Lung (tissue), 12 donors: ENCODE measurements around the gene SCN5A. TPM values are rescaled to one million over a fixed set of nuclear protein-coding genes. Genes with fewer than 3 reads are reported as not detected.

Experiments
- ATAC-seq: fragments of 200-7000 bp; cut with Tn5 transposase; one replicate; pipeline ENCODE4 v1.9.1; 2020; ENCODE audit warnings: moderate number of reproducible peaks; ENCODE audit not compliant: insufficient read depth, low FRiP score
- DNase-seq, 3 donors: peaks; one replicate each; pipeline ENCODE4 v3.0.0-alpha.2; 2013 to 2017
- H3K27ac ChIP-seq, 2 donors: one replicate each; pipeline ENCODE4 v1.5.1; 2013; ENCODE audit warnings: mild to moderate bottlenecking in 2 of 2, moderate library complexity in 2 of 2, control low read depth in 1 of 2, inconsistent platforms in 1 of 2, low read depth in 1 of 2, low read length in 1 of 2
- H3K27me3 ChIP-seq, 3 donors: one replicate each; pipeline ENCODE4 v1.5.1; 2013; ENCODE audit warnings: low read length in 2 of 3; ENCODE audit not compliant: control insufficient read depth in 3 of 3, insufficient read depth in 3 of 3
- H3K36me3 ChIP-seq, 4 donors: one replicate each; pipeline ENCODE4 v1.5.1; 2013; ENCODE audit warnings: low read length in 4 of 4, mild to moderate bottlenecking in 1 of 4, moderate library complexity in 1 of 4; ENCODE audit not compliant: control insufficient read depth in 4 of 4, insufficient read depth in 4 of 4
- H3K4me1 ChIP-seq, 5 donors: one replicate each; pipeline ENCODE4 v1.5.1; 2013; ENCODE audit warnings: low read length in 5 of 5, mild to moderate bottlenecking in 2 of 5, moderate library complexity in 1 of 5; ENCODE audit not compliant: control insufficient read depth in 5 of 5, insufficient read depth in 5 of 5
- H3K4me3 ChIP-seq: one replicate; pipeline ENCODE4 v1.5.1; 2013; ENCODE audit warnings: mild to moderate bottlenecking, control low read depth, moderate library complexity
- H3K9ac ChIP-seq, 2 donors: one replicate each; pipeline ENCODE4 v1.5.1; 2013; ENCODE audit warnings: low read length in 2 of 2, control low read depth in 1 of 2; ENCODE audit not compliant: insufficient read depth in 1 of 2
- H3K9me3 ChIP-seq, 4 donors: one replicate each; pipeline ENCODE4 v1.5.1; 2013; ENCODE audit warnings: low read length in 3 of 4, mild to moderate bottlenecking in 1 of 4, moderate library complexity in 1 of 4; ENCODE audit not compliant: control insufficient read depth in 4 of 4, insufficient read depth in 3 of 4
- WGBS, 2 donors: extraction: QIAGEN DNeasy Blood & Tissue Kit; methylation state at CpG; one replicate each; pipeline ENCODE4 v1.1.7; 2013; 5-methylcytosine and 5-hydroxymethylcytosine counted together
- polyA plus RNA-seq, 2 donors: library from polyadenylated mRNA; stranded (reverse); fragments of 200-250 nt; gene quantifications; one replicate each; pipeline ENCODE4 v1.2.1, GENCODE V29; 2013
- total RNA-seq, 2 donors: library from RNA; depleted of rRNA in 1 of 2; stranded (reverse); fragments of >200 nt in 1 of 2; gene quantifications; one replicate each; pipeline ENCODE4 v1.2.1, GENCODE V29; 2014 to 2021
- TF ChIP-seq, protein P1 (sequence below): IDR thresholded peaks from 2 replicates; pipeline ENCODE4 v1.5.1; 2012; ENCODE audit warnings: mild to moderate bottlenecking; ENCODE audit errors: control extremely low read depth, extremely low read depth
- donor health status: control.
- donor health status: control.
- donor health status: Bipolar disorder and iron deficiency.
- donor health status: healthy.
- donor health status: DM: yes; HTN: yes; CAD: no.

The SCN5A gene
- total and polyA plus RNA-seq, 4 donors, result 0.02 to 2.5 (median 0.37) TPM

DNA sequence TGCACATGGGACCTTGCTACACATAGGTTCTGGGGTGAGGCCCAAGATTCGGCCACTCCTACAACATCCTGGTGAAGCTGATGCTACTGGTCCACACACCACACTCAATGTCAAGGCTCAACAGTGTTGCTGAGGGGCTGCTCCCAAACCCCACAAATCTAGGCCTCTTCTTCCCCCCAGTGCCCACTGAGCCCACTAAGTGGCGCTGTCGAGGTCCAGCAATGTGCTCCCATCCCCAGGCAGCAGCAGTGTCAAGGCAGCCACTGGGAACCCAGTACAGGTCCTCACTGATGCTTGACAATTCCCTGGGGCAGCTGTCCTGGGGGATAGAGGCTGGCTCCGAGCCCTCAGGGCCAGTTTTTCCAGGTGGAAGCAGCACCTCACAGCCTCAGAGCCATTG, 21.5 kb downstream of the SCN5A start:
- peaks cover 0 to 11% (median 3%) of the 10 kb centered on the region in 5 donors for H3K4me1 ChIP-seq
- no peaks in the 10 kb centered on the region for H3K36me3 ChIP-seq
- no peak for DNase-seq
- no peak overlapping the region for H3K27ac ChIP-seq
- WGBS, 2 donors, result 56 to 64% methylated on average over 4 of the region's 4 CpGs
- TF ChIP-seq, protein P1, sequence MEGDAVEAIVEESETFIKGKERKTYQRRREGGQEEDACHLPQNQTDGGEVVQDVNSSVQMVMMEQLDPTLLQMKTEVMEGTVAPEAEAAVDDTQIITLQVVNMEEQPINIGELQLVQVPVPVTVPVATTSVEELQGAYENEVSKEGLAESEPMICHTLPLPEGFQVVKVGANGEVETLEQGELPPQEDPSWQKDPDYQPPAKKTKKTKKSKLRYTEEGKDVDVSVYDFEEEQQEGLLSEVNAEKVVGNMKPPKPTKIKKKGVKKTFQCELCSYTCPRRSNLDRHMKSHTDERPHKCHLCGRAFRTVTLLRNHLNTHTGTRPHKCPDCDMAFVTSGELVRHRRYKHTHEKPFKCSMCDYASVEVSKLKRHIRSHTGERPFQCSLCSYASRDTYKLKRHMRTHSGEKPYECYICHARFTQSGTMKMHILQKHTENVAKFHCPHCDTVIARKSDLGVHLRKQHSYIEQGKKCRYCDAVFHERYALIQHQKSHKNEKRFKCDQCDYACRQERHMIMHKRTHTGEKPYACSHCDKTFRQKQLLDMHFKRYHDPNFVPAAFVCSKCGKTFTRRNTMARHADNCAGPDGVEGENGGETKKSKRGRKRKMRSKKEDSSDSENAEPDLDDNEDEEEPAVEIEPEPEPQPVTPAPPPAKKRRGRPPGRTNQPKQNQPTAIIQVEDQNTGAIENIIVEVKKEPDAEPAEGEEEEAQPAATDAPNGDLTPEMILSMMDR, result no peak
- H3K27me3 ChIP-seq, result no peaks in the 10 kb centered on the region
- peaks cover 0 to 3% (median 0%) of the 10 kb centered on the region in 4 donors for H3K9me3 ChIP-seq
- H3K4me3 ChIP-seq, result no peak overlapping the region
- no peak overlapping the region for H3K9ac ChIP-seq
- ATAC-seq, result no peak

DNA sequence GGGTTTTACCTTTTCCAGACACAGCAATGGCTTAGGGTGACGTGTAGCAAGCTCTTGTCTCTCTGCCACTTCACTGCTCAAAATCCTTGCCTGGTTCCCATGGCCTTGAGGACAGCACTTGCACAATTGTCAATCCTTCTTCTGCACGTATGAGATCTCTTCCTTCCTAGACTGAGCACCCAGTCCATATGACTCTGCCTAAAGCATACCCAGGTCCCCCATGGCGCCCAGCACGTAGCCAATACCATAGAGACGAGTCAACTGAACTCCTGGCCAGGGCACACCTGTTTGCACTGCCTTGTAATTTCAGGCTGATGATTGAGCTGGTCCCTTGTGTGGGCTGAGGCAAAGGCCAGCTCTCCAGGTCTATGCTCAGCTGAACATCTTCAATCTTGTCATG, 23.3 kb downstream of the SCN5A start:
- H3K4me1 ChIP-seq, result peaks cover 0 to 11% (median 3%) of the 10 kb centered on the region in 5 donors
- WGBS, 2 donors, result 78 to 83% methylated on average over 5 of the region's 5 CpGs
- H3K27me3 ChIP-seq, result no peaks in the 10 kb centered on the region
- H3K36me3 ChIP-seq, result no peaks in the 10 kb centered on the region
- DNase-seq (no peak), ATAC-seq (no peak)
- H3K27ac ChIP-seq, result no peak overlapping the region
- no peak overlapping the region for H3K4me3 ChIP-seq
- H3K9ac ChIP-seq, result no peak overlapping the region
- no peaks in the 10 kb centered on the region for H3K9me3 ChIP-seq
- TF ChIP-seq, protein P1, result no peak

DNA sequence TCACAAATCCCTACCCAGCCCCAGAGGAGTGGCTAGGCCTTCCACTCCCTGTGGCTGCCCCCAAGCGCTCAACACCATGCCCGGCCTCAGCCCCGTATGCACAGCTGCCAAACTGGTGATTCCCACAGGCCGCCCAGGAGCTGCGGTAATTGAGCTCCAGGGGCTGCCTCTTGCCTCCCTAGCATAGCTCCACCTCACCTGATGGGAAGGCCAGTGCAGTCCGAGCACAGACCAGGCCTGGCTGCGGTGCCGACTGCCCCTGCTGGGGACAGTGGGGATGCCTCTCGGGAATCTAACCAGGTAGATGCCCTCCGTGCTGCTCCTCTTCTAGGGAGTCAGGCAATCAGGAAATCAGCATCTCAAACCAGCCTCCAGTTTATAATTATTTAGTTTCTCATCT, 25.9 kb downstream of the SCN5A start:
- 76 to 84% methylated on average over 10 of the region's 10 CpGs for WGBS, 2 donors
- H3K36me3 ChIP-seq, result no peaks in the 10 kb centered on the region
- H3K4me3 ChIP-seq, result no peak overlapping the region
- ATAC-seq, result no peak
- no peaks in the 10 kb centered on the region for H3K27me3 ChIP-seq
- no peaks in the 10 kb centered on the region for H3K9me3 ChIP-seq
- no peak overlapping the region for H3K9ac ChIP-seq
- no peak for DNase-seq
- no peak overlapping the region for H3K27ac ChIP-seq
- TF ChIP-seq, protein P1, result no peak
- H3K4me1 ChIP-seq, result no peaks in the 10 kb centered on the region

DNA sequence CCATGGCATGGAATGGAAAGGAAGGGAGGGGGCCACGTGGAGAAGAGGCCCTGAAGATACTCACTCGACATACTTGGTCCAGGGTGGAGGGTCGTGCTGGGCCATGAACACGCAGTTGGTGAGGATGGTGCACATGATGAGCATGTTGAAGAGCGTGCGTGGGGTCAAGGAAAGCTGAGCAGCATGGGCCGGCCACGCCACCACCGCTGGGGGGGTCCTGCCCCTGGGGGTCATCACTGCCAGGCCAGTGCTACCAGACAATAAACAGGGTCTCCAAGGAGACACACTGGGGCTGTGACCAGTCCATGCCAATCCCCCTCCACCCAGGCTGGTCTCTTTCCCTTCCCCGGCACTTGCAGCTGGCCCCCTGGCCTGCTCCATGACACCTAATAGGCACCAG, 27.2 kb downstream of the SCN5A start:
- Histone ChIP-seq H3K9me3 (no peaks in the 10 kb centered on the region), H3K36me3 (no peaks in the 10 kb centered on the region), H3K27ac (no peak overlapping the region), H3K27me3 (no peaks in the 10 kb centered on the region), H3K4me1 (peaks cover 0 to 3% (median 0%) of the 10 kb centered on the region in 5 donors), H3K4me3 (no peak overlapping the region), H3K9ac (no peak overlapping the region)
- WGBS, 2 donors, result 90 to 94% methylated on average over 10 of the region's 10 CpGs
- no peak for DNase-seq
- TF ChIP-seq, protein P1, result no peak
- no peak for ATAC-seq
